ENCODE measurements around the gene GPATCH8. TPM values are rescaled to one million over a fixed set of nuclear protein-coding genes. Genes with fewer than 3 reads are reported as not detected.

Gene GPATCH8
- total RNA-seq, 1 experiment from 2014 or later = 51.5 TPM

DNA sequence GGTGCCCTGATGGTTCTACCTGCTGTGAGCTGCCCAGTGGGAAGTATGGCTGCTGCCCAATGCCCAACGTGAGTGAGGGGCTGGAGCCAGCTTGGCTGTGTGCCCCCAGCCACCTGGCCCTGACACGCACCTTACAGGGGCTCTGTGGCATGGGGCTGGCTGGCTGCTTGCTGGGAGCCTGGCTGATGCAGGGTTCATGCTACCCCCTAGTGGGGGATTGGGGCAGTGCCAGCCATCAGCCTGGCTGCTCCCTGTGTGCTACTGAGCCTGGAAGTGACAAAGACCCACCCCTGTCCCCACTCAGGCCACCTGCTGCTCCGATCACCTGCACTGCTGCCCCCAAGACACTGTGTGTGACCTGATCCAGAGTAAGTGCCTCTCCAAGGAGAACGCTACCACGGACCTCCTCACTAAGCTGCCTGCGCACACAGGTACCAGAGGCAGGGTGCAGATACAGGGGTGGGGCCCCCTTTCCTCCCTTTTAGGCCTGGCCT is 152.4 kb downstream of the GPATCH8 start:
- Mint-ChIP-seq H3K27ac (no peak overlapping the region), H3K36me3 (ENCODE audit: insufficient read depth in 1 of 3, low read depth in 3 of 3) (peaks cover 3 to 17% (median 6%) of the 10 kb centered on the region in 3 experiments; a peak in 6 of 7 replicates), H3K4me3 (no peak overlapping the region; a peak in 2 of 5 replicates), H3K9me3 (no peaks in the 10 kb centered on the region; a peak in 1 of 5 replicates), H3K4me1 (peaks cover 5 to 13% of the 10 kb centered on the region in 2 experiments), H3K27me3 (ENCODE audit: low read depth) (peaks cover 5% of the 10 kb centered on the region; the same call in 1 of the 2 replicates)
- Histone ChIP-seq H3K4me2 (ENCODE audit: insufficient read depth, insufficient read length, low read length) (no peak overlapping the region), H4K20me1 (ENCODE audit: control insufficient read depth, insufficient read depth, insufficient read length) (no peaks in the 10 kb centered on the region), H3K27me3 (ENCODE audit: insufficient read depth, low read length) (no peaks in the 10 kb centered on the region), H3K4me1 (ENCODE audit: insufficient read depth, low read length) (no peaks in the 10 kb centered on the region), H3K56ac (ENCODE audit: insufficient read length, low read depth, low read length) (no peak overlapping the region), H3K18ac (ENCODE audit: insufficient read length, low read depth, low read length) (no peak overlapping the region), H3K79me2 (ENCODE audit: insufficient read depth, low read length) (no peaks in the 10 kb centered on the region), H3T11ph (ENCODE audit: low read length) (no peak overlapping the region), H3K27ac (ENCODE audit: insufficient read length, low read depth, low read length) (no peak overlapping the region), H2BK120ac (ENCODE audit: low read depth, low read length, poor library complexity, severe bottlenecking) (no peak overlapping the region), H4K8ac (replicated peaks; ENCODE audit: insufficient read length, low read depth, low read length) (no peak overlapping the region), H3K14ac (ENCODE audit: insufficient read depth, low read length) (no peak overlapping the region), H3K79me1 (ENCODE audit: insufficient read depth, low read depth, low read length, poor library complexity, severe bottlenecking) (no peaks in the 10 kb centered on the region), H2BK5ac (ENCODE audit: insufficient read length, low read length) (no peak overlapping the region), H3K23ac (ENCODE audit: insufficient read length, low read depth, low read length) (no peak overlapping the region), H2BK15ac (ENCODE audit: low read depth, low read length) (no peak overlapping the region), H2AFZ (ENCODE audit: low read length) (no peak overlapping the region), H3K4ac (ENCODE audit: low read depth, low read length) (no peak overlapping the region), H4K91ac (ENCODE audit: insufficient read length, low read depth, low read length) (no peak overlapping the region), H2AK5ac (ENCODE audit: insufficient read length, low read length) (no peak overlapping the region), H2BK20ac (ENCODE audit: low read depth, low read length, poor library complexity, severe bottlenecking) (no peak overlapping the region), H3K9me3 (ENCODE audit: control insufficient read depth, low read depth, low read length) (no peaks in the 10 kb centered on the region), H3K23me2 (ENCODE audit: insufficient read length, low read depth, low read length, poor library complexity, severe bottlenecking) (peaks cover 3% of the 10 kb centered on the region), H2BK12ac (ENCODE audit: insufficient read length, low read depth, low read length) (no peak overlapping the region), H4K5ac (ENCODE audit: insufficient read length, low read depth, low read length) (no peak overlapping the region), H3K9ac (ENCODE audit: extremely low read depth, insufficient read length, low read length) (no peak overlapping the region)
- no CpG with 5 or more reads among the region's 6 CpGs for whole genome bisulfite sequencing (ENCODE audit: extremely low coverage, insufficient read length, low lambda C conversion rate)
- TF ChIP-seq, protein P1, sequence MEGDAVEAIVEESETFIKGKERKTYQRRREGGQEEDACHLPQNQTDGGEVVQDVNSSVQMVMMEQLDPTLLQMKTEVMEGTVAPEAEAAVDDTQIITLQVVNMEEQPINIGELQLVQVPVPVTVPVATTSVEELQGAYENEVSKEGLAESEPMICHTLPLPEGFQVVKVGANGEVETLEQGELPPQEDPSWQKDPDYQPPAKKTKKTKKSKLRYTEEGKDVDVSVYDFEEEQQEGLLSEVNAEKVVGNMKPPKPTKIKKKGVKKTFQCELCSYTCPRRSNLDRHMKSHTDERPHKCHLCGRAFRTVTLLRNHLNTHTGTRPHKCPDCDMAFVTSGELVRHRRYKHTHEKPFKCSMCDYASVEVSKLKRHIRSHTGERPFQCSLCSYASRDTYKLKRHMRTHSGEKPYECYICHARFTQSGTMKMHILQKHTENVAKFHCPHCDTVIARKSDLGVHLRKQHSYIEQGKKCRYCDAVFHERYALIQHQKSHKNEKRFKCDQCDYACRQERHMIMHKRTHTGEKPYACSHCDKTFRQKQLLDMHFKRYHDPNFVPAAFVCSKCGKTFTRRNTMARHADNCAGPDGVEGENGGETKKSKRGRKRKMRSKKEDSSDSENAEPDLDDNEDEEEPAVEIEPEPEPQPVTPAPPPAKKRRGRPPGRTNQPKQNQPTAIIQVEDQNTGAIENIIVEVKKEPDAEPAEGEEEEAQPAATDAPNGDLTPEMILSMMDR (conservative IDR thresholded peaks at IDR 0.05) = peak; percentile 84
- peak; percentile 90 for DNase-seq
